HCT116 (cell line): Measurements from ENCODE around the gene CLN5. TPM values are rescaled to one million over a fixed set of nuclear protein-coding genes. Genes with fewer than 3 reads are reported as not detected.

Source experiments
- ATAC-seq: fragments of 200-7000 bp; cut with Tn5 transposase; 2 replicates; pipeline ENCODE4 v1.9.1; 2020; ENCODE audit warnings: mild to moderate bottlenecking, moderate library complexity
- BruUV-seq: library from RNA; stranded (reverse); fragments of 400-500 nt; replicated peaks from 2 replicates; lab custom pipeline; 2021; lab: Mats Ljungman, UMichigan
- CTCF ChIA-PET: fragments of 300-600 bp; sonication (Branson Sonifier 250); formaldehyde crosslinking; loops from one replicate; lab custom pipeline; 2021; ENCODE audit warnings: antibody characterized with exemption; lab: Charles Lee
- POLR2A ChIA-PET: fragments of 300-600, 350-600 bp; sonication (Branson Sonifier 250); formaldehyde crosslinking; loops from one replicate; lab custom pipeline; 2021; ENCODE audit warnings: antibody characterized with exemption; lab: Charles Lee
- RAD21 ChIA-PET, 2 experiments: fragments of 300-600 bp; sonication (Branson Sonifier 250); formaldehyde crosslinking; loops; one replicate each; lab custom pipeline; 2023; ENCODE audit warnings: low total read pairs in 2 of 2; ENCODE audit not compliant: uncharacterized antibody in 2 of 2, unreplicated experiment in 2 of 2, low non-redundant PET in 1 of 2; lab: Charles Lee
- DNase-seq: peaks from one replicate; pipeline ENCODE4 v3.0.0-alpha.2; 2010; ENCODE audit warnings: low read depth, low spot score
- H2AFZ ChIP-seq: fragments of 200-600 bp; shearing (Covaris generic), sonication (generic); 2 replicates; pipeline ENCODE4 v1.6.1; 2017; ENCODE audit warnings: low read depth, mixed run types, mixed read lengths, antibody characterized with exemption, low read length; ENCODE audit not compliant: poor library complexity, severe bottlenecking
- H3K27ac ChIP-seq: 2 replicates; pipeline ENCODE4 v1.5.1; 2012; ENCODE audit warnings: low read depth, low read length
- H3K27me3 ChIP-seq: fragments of 200-600 bp; sonication (generic); 2 replicates; pipeline ENCODE4 v1.6.1; 2016; ENCODE audit warnings: mixed run types, low read length, mixed read lengths; ENCODE audit not compliant: insufficient read depth
- H3K36me3 ChIP-seq, 2 experiments: fragments of 200-500 bp in 1 of 2; fragments of 200-600 bp in 1 of 2; sonication (Bioruptor generic) in 1 of 2; sonication (generic) in 1 of 2; 2 replicates each; pipeline versions ENCODE4 v1.5.1 to v1.6.1; 2014 to 2016; ENCODE audit warnings: low read length in 2 of 2, inconsistent platforms in 1 of 2, mixed read lengths in 1 of 2, mixed run types in 1 of 2; ENCODE audit not compliant: insufficient read depth in 2 of 2, control insufficient read depth in 1 of 2
- H3K4me1 ChIP-seq, 2 experiments: fragments of 200-600 bp in 1 of 2; sonication (generic) in 1 of 2; 2 replicates each; pipeline versions ENCODE4 v1.5.1 to v1.6.1; 2012 to 2017; ENCODE audit warnings: low read length in 2 of 2, inconsistent platforms in 1 of 2, mild to moderate bottlenecking in 1 of 2, mixed read lengths in 1 of 2, mixed run types in 1 of 2, moderate library complexity in 1 of 2; ENCODE audit not compliant: insufficient read depth in 2 of 2, control insufficient read depth in 1 of 2
- H3K4me2 ChIP-seq: fragments of 200-600 bp; sonication (generic); 2 replicates; pipeline ENCODE4 v1.6.1; 2017; ENCODE audit warnings: mixed run types, low read length, mixed read lengths
- H3K4me3 ChIP-seq, 2 experiments: fragments of 200-600 bp in 1 of 2; sonication (generic) in 1 of 2; replicated peaks in 1 of 2; 2 replicates each; pipeline ENCODE4 v1.5.1; 2011 to 2016; ENCODE audit warnings: low read length in 2 of 2, control low read depth in 1 of 2, low read depth in 1 of 2, mild to moderate bottlenecking in 1 of 2, mixed read lengths in 1 of 2, mixed run types in 1 of 2
- H3K79me2 ChIP-seq: fragments of 200-600 bp; sonication (generic); 2 replicates; pipeline ENCODE4 v1.6.1; 2017; ENCODE audit warnings: mild to moderate bottlenecking, mixed run types, low read length, moderate library complexity, mixed read lengths; ENCODE audit not compliant: insufficient read depth
- H3K9ac ChIP-seq: fragments of 200-600 bp; sonication (generic); 2 replicates; pipeline ENCODE4 v1.6.1; 2016; ENCODE audit warnings: low read length, mixed read lengths
- H3K9me2 ChIP-seq: fragments of 200-600 bp; sonication (generic), shearing (Covaris generic); 2 replicates; pipeline ENCODE4 v1.6.1; 2017; ENCODE audit warnings: mixed run types, mild to moderate bottlenecking, moderate library complexity; ENCODE audit not compliant: insufficient read depth
- H3K9me3 ChIP-seq, 2 experiments: fragments of 200-500 bp in 1 of 2; fragments of 200-600 bp in 1 of 2; sonication (Bioruptor generic) in 1 of 2; sonication (generic) in 1 of 2; 2 replicates each; pipeline ENCODE4 v1.6.1; 2014 to 2017; ENCODE audit warnings: low read length in 2 of 2, mixed read lengths in 2 of 2, inconsistent platforms in 1 of 2, low read depth in 1 of 2, mild to moderate bottlenecking in 1 of 2, mixed run types in 1 of 2, moderate library complexity in 1 of 2; ENCODE audit not compliant: control insufficient read depth in 1 of 2, insufficient read depth in 1 of 2
- H4K20me1 ChIP-seq: fragments of 200-600 bp; sonication (generic), shearing (Covaris generic); 2 replicates; pipeline ENCODE4 v1.6.1; 2017; ENCODE audit warnings: mixed run types, mild to moderate bottlenecking, moderate library complexity; ENCODE audit not compliant: insufficient read depth
- CBX3 ChIP-seq: IDR thresholded peaks from 2 replicates; pipeline ENCODE4 v1.6.1; 2012; ENCODE audit warnings: low read depth
- CEBPB ChIP-seq: IDR thresholded peaks from 2 replicates; pipeline ENCODE4 v1.6.1; 2012; ENCODE audit warnings: low read depth
- ELF1 ChIP-seq: IDR thresholded peaks from 2 replicates; pipeline ENCODE4 v1.6.1; 2012; ENCODE audit warnings: low read depth, borderline replicate concordance
- EZH2 ChIP-seq: fragments of 200-600 bp; sonication (generic); IDR thresholded peaks from 2 replicates; pipeline ENCODE4 v1.6.1; 2017; ENCODE audit warnings: antibody characterized with exemption, mixed run types
- EZH2phosphoT487 ChIP-seq: fragments of 200-600 bp; IDR thresholded peaks from 2 replicates; pipeline ENCODE4 v1.6.1; 2018; ENCODE audit warnings: antibody characterized with exemption, borderline replicate concordance
- FOSL1 ChIP-seq: IDR thresholded peaks from 2 replicates; pipeline ENCODE4 v1.6.1; 2012; ENCODE audit warnings: low read depth
- JUND ChIP-seq: IDR thresholded peaks from 2 replicates; pipeline ENCODE4 v1.6.1; 2012
- POLR2A ChIP-seq: IDR thresholded peaks from 2 replicates; pipeline ENCODE4 v1.7.0; 2011; ENCODE audit warnings: borderline replicate concordance; ENCODE audit not compliant: insufficient read depth, insufficient read length; ENCODE audit errors: extremely low read depth
- POLR2AphosphoS5 ChIP-seq: IDR thresholded peaks from 2 replicates; pipeline ENCODE4 v1.6.1; 2011; ENCODE audit warnings: mild to moderate bottlenecking, low read depth, low read length, moderate library complexity
- RAD21 ChIP-seq: IDR thresholded peaks from 2 replicates; pipeline ENCODE4 v1.6.1; 2012; ENCODE audit warnings: low read depth, mild to moderate bottlenecking
- SIN3A ChIP-seq: IDR thresholded peaks from 2 replicates; pipeline ENCODE4 v1.6.1; 2012; ENCODE audit warnings: low read depth
- SP1 ChIP-seq: IDR thresholded peaks from 2 replicates; pipeline ENCODE4 v1.6.1; 2012; ENCODE audit warnings: low read depth
- SRF ChIP-seq: IDR thresholded peaks from 2 replicates; pipeline ENCODE4 v1.6.1; 2012; ENCODE audit warnings: low read depth
- TCF7L2 ChIP-seq: IDR thresholded peaks from 2 replicates; pipeline ENCODE4 v1.7.0; 2011; ENCODE audit warnings: borderline replicate concordance, inconsistent platforms; ENCODE audit not compliant: insufficient read depth, insufficient read length; ENCODE audit errors: extremely low read depth
- YY1 ChIP-seq: IDR thresholded peaks from 2 replicates; pipeline ENCODE4 v1.6.1; 2011; ENCODE audit warnings: low read length, low read depth, moderate library complexity, mild to moderate bottlenecking; ENCODE audit not compliant: insufficient replicate concordance; ENCODE audit errors: extremely low read depth
- ZFX ChIP-seq: fragments of 450-650 bp; IDR thresholded peaks from 2 replicates; pipeline ENCODE4 v1.6.1; 2017
- intact Hi-C: fragments of 100-400 bp; cut with micrococcal nuclease; formaldehyde crosslinking; loops from 2 replicates; pipeline ENCODE4 v1.10.0; 2022
- total RNA-seq: library from RNA; stranded (reverse); gene quantifications from one replicate; pipeline ENCODE4 v1.2.1, GENCODE V29; 2021; ENCODE audit not compliant: unreplicated experiment
- TF ChIP-seq, protein P1 (sequence below), 3 experiments: fragments of 200-600 bp in 1 of 3; sonication (generic) in 1 of 3; IDR thresholded peaks in 2 of 3; conservative IDR thresholded peaks in 1 of 3; 2 replicates each; pipeline ENCODE4 v1.5.1; 2012 to 2017; ENCODE audit warnings: low read depth in 2 of 3, low read length in 2 of 3, antibody characterized with exemption in 1 of 3, borderline replicate concordance in 1 of 3, control low read depth in 1 of 3, mild to moderate bottlenecking in 1 of 3, mixed read lengths in 1 of 3, mixed run types in 1 of 3, moderate library complexity in 1 of 3; ENCODE audit not compliant: insufficient read depth in 1 of 3
- TF ChIP-seq, protein P2 (sequence below): IDR thresholded peaks from 2 replicates; pipeline ENCODE4 v1.6.1; 2012; ENCODE audit warnings: low read depth
- TF ChIP-seq, protein P3 (sequence below): IDR thresholded peaks from 2 replicates; pipeline ENCODE4 v1.6.1; 2012

Gene CLN5
- total RNA-seq, 1 experiment from 2014 or later, result 21.4 TPM

DNA sequence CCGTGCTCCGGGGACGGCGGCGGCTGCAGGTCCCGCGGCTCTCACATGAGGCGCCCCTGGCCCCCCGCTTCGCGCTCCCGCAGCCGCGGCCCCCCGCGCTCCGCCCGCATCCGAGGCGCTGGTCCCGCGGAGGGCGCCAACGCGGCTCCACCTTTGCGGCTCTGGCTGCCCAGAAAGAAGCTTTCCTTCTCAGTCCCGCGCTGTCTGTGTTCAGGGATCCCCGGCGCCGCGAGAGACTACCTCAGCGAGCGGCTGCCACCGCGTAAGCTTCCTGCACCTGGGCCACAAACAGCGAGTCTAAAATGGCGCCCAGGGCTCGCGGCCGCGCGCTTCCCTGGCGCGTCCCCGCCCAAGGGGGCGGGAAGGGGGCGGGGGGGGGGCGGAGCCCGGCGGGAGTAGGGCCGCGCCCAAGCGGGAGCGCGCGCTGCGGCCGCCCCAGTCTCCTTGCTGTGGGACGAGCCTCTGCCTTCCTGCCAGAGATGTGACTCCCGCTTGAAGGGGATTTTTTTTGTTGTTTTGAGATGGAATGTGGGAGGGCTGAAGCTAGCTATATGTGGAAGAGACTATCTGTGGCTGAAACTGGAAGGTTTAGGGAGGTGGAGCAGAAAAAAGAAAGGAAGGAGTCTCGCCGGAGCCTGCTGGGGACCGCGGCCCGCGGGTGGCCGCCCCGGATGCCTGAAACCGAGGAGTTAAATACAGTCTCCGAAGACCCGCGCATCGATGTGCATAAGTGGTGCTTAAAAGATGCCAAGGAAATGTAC lies 35.2 kb downstream of the CLN5 start, which contains the start of gene FBXL3:
Gene FBXL3 (minus strand): TSS at position 299 of the 761 bp plus-strand sequence. CDS start 5,299 bp downstream, outside the sequence.
- peaks cover 9 to 25% of the 10 kb centered on the region in 2 experiments; a peak in 3 of 4 replicates for H3K4me1 ChIP-seq
- H3K4me2 ChIP-seq, result peak within 1 kb of the TSS; percentile 98
- H3K27ac ChIP-seq, result peak within 1 kb of the TSS; percentile 94
- H3K9me3 ChIP-seq, result no peaks in the 10 kb centered on the region
- H3K9ac ChIP-seq, result peak within 1 kb of the TSS; percentile 90
- no peaks in the 10 kb centered on the region for H3K9me2 ChIP-seq
- intact Hi-C loops, result loop anchor here (10.0 kb wide), 2 partner anchors 298 to 448 kb away; partner anchors contain the start of gene MYCBP2
- H4K20me1 ChIP-seq, result peaks cover 14% of the 10 kb centered on the region
- peak; percentile 46 for DNase-seq
- H3K79me2 ChIP-seq, result peaks cover 44% of the 10 kb centered on the region
- TF ChIP-seq FOSL1 (no peak), ELF1 (no peak), EZH2 (no peak), CEBPB (no peak), TCF7L2 (no peak), SP1 (0 out of 2 replicates have a peak, but pooled peaks have one; percentile 28), SRF (no peak), SIN3A (peak; percentile 66), YY1 (peak; percentile 90), ZFX (peak; percentile 66), RAD21 (no peak), EZH2phosphoT487 (no peak), POLR2A (peak; percentile 13), JUND (no peak), CBX3 (no peak), POLR2AphosphoS5 (peak; percentile 87)
- TF ChIP-seq, protein P1, sequence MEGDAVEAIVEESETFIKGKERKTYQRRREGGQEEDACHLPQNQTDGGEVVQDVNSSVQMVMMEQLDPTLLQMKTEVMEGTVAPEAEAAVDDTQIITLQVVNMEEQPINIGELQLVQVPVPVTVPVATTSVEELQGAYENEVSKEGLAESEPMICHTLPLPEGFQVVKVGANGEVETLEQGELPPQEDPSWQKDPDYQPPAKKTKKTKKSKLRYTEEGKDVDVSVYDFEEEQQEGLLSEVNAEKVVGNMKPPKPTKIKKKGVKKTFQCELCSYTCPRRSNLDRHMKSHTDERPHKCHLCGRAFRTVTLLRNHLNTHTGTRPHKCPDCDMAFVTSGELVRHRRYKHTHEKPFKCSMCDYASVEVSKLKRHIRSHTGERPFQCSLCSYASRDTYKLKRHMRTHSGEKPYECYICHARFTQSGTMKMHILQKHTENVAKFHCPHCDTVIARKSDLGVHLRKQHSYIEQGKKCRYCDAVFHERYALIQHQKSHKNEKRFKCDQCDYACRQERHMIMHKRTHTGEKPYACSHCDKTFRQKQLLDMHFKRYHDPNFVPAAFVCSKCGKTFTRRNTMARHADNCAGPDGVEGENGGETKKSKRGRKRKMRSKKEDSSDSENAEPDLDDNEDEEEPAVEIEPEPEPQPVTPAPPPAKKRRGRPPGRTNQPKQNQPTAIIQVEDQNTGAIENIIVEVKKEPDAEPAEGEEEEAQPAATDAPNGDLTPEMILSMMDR (IDR thresholded peaks at IDR 0.05 in 2 of 3, conservative IDR thresholded peaks at IDR 0.05 in 1 of 3; ENCODE audit: borderline replicate concordance in 1 of 3, insufficient read depth in 1 of 3, low read depth in 2 of 3, low read length in 2 of 3), result no peak
- TF ChIP-seq, protein P2, sequence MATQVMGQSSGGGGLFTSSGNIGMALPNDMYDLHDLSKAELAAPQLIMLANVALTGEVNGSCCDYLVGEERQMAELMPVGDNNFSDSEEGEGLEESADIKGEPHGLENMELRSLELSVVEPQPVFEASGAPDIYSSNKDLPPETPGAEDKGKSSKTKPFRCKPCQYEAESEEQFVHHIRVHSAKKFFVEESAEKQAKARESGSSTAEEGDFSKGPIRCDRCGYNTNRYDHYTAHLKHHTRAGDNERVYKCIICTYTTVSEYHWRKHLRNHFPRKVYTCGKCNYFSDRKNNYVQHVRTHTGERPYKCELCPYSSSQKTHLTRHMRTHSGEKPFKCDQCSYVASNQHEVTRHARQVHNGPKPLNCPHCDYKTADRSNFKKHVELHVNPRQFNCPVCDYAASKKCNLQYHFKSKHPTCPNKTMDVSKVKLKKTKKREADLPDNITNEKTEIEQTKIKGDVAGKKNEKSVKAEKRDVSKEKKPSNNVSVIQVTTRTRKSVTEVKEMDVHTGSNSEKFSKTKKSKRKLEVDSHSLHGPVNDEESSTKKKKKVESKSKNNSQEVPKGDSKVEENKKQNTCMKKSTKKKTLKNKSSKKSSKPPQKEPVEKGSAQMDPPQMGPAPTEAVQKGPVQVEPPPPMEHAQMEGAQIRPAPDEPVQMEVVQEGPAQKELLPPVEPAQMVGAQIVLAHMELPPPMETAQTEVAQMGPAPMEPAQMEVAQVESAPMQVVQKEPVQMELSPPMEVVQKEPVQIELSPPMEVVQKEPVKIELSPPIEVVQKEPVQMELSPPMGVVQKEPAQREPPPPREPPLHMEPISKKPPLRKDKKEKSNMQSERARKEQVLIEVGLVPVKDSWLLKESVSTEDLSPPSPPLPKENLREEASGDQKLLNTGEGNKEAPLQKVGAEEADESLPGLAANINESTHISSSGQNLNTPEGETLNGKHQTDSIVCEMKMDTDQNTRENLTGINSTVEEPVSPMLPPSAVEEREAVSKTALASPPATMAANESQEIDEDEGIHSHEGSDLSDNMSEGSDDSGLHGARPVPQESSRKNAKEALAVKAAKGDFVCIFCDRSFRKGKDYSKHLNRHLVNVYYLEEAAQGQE, result no peak
- TF ChIP-seq, protein P3, sequence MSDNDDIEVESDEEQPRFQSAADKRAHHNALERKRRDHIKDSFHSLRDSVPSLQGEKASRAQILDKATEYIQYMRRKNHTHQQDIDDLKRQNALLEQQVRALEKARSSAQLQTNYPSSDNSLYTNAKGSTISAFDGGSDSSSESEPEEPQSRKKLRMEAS, result no peak
- POLR2A ChIA-PET, result interaction anchor here (0.7 kb wide), 1 partner anchor 233 kb away, joined by 3 read pairs; no protein-coding TSS in a partner anchor
- peak within 1 kb of the TSS; percentile 79 for H2AFZ ChIP-seq
- H3K36me3 ChIP-seq, result no peaks in the 10 kb centered on the region
- CTCF ChIA-PET, result interaction anchor here (2.2 kb wide), 1 partner anchor 11 kb away, joined by 8 read pairs; no protein-coding TSS in a partner anchor
- peak within 1 kb of the TSS; percentile 63 to 84 for H3K4me3 ChIP-seq
- BruUV-seq, result no TSS peak
- RAD21 ChIA-PET, result no interaction called here
- ATAC-seq, result peak; percentile 77
- no peaks in the 10 kb centered on the region for H3K27me3 ChIP-seq
